Measurements from ENCODE around the gene SERINC2.
A peak's percentile ranks its signal among the peaks of the same experiment; 100 is the strongest.

SERINC2 gene

GRCh38 chr1:31412732-31413404 lies at the start of gene SERINC2:
SERINC2 (plus strand) TSS chr1:31413213; CDS start chr1:31413266, 53 bp downstream.
- DNase-seq (ENCODE audit: low read depth in 2 of 3, low spot score in 2 of 3): no peak

- DNase-seq (ENCODE audit: low read depth in 2 of 3, low spot score in 2 of 3): no peak
These were observed 48.3 kb upstream of the SERINC2 start for GRCh38 chr1:31364561-31365250.

- no peak for DNase-seq (ENCODE audit: low read depth in 2 of 3, low spot score in 2 of 3)
These were observed 46.2 kb upstream of the SERINC2 start for GRCh38 chr1:31366796-31367195.

DNA sequence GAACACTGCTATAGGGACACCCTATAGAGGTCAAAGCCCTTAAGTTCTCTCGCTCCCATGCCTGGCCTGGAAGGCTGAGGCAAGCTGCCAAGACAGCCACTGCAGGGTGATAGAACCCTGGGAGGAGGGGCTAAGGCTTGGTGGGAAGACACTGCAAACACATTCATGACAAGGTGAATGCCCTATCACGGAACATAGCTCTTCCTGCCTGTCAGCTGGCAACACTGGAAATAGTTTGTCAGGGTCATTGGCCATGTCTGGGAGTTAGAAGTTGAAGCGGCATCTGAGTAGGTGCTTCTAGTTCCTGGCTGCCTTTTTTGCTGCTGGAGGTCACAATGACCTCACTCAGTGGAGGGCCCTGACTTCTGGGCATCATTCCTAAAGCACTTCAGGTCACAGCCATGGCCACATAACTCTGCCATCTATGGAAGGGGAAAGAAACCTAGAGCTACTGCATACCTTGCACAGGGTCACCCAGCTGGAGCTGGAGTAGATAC lies 44.4 kb upstream of the SERINC2 start:
- DNase-seq (ENCODE audit: low read depth in 2 of 3, low spot score in 2 of 3): no peak

DNA sequence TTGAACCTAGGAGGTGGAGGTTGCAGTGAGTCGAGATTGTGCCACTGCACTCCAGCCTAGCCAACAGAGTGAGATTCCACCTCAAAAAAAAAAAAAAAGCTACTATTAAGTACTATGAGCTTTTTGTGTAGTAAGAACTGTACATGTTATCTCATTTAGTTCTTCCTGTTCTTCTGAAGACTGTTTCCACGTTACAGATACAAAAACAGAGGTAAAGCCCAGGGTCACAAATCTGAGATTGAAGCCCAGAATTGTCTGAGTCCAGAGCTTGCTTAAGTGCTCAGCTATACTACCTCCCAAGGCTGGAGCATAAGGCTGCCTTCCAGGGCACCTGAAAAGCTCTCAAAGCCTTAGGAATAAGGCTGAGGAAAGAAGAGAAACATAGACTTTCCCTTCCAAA lies 43.0 kb upstream of the SERINC2 start:
- no peak for DNase-seq (ENCODE audit: low read depth in 2 of 3, low spot score in 2 of 3)

GRCh38 chr1:31370565-31370964 lies 42.4 kb upstream of the SERINC2 start:
- no peak for DNase-seq (ENCODE audit: low read depth in 2 of 3, low spot score in 2 of 3)

- DNase-seq (ENCODE audit: low read depth in 2 of 3, low spot score in 2 of 3): no peak
These were observed 41.7 kb upstream of the SERINC2 start for GRCh38 chr1:31371121-31371959.

GRCh38 chr1:31372051-31372450 lies 41.0 kb upstream of the SERINC2 start:
- no peak for DNase-seq (ENCODE audit: low read depth in 2 of 3, low spot score in 2 of 3)

GRCh38 chr1:31372751-31373055 lies 40.3 kb upstream of the SERINC2 start:
- no peak for DNase-seq (ENCODE audit: low read depth in 2 of 3, low spot score in 2 of 3)

- DNase-seq (ENCODE audit: low read depth in 2 of 3, low spot score in 2 of 3): peak in 2 of 3 experiments; percentile 4 to 13
These were observed 39.7 kb upstream of the SERINC2 start, which contains the start of gene FABP3 for GRCh38 chr1:31373056-31373896. FABP3 (minus strand) TSS chr1:31373076; CDS start chr1:31373014, 62 bp downstream.

DNA sequence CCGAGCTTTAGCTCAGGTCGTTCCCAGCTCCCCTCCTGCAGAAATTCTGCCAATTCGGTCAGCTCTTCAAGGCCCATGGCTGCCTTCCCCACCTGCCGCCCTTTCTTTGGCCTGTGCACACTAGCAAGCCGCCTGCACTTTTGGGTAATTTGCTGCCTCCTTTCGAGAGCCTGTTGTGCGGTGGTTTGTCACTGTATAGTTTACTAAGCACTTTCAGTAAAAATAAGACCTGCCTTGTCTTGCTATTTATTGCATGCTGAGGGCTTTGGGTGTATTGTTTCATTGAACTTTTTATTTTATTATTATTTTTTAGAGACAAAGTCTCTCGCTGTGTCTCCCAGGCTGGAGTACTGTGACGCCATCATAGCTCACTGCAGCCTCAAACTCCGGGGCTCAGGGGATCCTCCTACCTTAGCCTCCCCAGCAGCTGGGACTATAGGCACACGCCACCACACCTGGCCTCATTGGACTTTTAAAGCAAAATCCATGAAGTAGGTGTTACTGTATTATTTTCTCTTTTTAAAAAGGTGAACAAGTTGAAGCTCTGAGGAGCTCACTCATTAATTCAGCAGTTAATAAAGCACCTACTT lies 39.0 kb upstream of the SERINC2 start:
- DNase-seq (ENCODE audit: low read depth in 2 of 3, low spot score in 2 of 3): no peak

DNA sequence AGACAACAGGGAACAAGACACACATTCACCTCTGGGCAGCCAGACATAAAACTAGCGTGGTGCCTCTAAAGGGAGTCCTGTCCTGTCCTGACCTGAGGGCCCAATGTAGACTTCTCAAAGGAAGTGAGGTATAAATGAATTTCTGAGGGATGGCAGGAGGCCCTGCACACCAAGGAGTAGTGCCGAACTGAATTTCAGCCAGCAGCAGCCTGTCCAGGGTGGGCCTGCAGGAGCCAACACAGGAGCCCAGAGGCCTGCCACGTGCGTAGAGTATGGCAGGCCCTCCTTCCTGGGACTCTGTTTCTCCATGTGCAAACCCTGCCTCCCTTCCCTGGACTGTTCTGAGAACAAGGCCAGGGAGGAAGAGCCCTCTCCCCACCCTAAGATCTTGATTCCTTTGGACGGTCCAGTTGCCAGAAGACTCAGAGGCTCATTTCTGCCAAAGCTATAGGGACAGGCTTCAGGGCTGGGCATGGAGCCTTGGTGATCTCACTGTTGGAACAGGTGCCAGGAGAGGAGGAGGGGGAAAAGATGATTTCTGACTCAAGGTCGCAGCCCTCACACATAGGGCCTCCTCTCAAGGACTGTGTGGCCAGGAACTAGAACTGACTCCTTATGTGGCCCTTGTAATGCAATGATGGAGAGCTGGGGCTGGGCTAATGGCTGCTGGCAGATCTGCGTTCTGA lies 38.4 kb upstream of the SERINC2 start:
- no peak for DNase-seq (ENCODE audit: low read depth in 2 of 3, low spot score in 2 of 3)

DNA sequence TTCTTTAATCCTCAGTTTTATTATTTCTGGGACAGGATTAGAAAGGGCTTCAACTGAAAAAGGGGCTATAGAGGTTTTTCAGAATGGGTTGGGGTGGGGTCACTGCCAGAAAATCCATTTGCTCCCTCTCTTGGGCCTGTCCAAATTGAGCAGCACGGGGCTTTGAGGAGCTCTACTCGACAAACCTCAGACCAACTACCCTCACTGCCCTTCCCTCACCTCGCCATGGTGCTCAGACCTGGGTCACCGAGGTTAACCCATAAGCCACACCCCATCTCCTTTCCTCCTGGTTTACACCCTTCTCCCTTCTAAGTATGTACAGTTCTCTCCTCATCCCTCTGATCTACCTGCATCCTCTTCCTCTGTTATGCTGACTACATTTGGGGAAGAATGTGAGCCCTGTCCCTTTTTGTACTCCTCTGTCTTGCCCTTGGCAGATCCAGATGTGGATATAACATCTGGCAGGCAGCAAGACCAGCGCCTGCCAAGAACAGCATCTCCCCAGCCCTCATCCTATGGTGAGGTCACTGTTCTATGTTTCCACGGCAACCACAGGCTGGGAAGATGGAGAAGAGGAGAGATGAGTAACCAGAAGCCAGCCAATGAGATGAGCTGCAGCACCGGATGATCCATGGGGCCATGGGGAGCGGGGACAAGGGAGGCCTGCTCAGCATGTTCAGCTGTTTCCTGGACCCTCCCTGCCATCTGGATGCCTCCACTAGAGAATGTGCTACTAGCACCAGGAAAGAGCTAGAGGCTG lies 36.5 kb upstream of the SERINC2 start:
- no peak for DNase-seq (ENCODE audit: low read depth in 2 of 3, low spot score in 2 of 3)

DNA sequence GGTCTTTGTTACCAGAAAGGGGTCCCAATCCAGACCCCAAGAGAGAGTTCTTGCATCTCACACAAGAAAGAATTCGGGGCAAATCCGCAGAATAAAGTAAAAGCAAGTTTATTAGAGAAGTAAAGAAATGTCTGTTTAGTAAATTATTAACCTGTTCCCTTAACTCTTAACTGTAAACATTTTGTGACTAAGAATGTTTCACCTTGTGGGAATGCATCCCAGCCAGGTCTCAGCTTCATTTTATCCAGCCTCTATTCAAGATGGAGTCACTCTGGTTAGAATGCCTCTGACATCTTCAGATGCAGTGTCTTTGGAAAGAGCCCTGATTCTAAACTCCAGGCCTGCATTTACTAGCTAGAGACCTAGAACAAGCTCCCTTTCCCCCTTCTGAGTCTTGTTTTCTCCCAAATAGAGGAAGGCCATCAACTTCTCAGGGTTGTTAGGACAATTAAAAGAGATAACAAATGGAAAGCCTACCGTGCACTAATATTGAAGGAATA lies 35.6 kb upstream of the SERINC2 start:
- no peak for DNase-seq (ENCODE audit: low read depth in 2 of 3, low spot score in 2 of 3)

DNA sequence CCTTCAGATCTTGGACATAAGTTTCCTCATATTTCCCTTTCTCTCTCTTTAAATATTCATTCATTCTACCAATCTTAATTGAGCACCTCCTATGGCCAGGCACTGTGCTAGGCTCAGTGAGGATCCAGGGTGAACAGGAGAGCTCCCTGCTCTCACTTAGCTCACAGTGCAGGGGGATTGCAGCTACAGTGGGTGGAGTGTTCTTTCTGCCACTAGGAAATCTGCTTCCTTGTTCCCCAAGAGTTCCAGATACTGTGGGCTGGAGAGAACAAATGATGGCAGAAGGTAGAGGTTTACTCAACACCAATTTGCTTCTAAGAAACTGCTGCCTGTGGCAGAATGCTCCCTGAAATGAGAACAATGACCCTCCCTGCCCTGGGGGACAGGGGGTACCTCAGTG lies 35.0 kb upstream of the SERINC2 start:
- DNase-seq (ENCODE audit: low read depth in 2 of 3, low spot score in 2 of 3): no peak

DNA sequence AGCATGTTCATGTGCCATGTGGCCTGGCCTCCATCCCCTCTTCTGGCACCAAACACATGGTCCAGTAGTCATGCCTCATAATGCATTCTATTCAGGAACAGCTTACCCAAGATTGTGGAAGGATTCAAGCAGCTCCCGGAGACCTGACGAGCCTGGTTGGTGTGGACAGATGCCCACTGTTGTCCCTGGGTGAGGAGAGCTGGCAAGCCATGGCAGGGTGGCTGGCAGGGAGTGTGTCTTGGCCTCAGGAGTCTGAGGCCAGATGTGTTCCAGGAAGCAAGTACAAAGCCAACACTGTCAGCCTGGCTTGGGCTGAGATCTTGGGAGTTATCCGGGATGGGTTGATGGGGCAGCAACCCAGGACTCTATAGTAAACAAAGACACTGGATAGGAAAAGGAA lies 32.8 kb upstream of the SERINC2 start:
- no peak for DNase-seq (ENCODE audit: low read depth in 2 of 3, low spot score in 2 of 3)

DNA sequence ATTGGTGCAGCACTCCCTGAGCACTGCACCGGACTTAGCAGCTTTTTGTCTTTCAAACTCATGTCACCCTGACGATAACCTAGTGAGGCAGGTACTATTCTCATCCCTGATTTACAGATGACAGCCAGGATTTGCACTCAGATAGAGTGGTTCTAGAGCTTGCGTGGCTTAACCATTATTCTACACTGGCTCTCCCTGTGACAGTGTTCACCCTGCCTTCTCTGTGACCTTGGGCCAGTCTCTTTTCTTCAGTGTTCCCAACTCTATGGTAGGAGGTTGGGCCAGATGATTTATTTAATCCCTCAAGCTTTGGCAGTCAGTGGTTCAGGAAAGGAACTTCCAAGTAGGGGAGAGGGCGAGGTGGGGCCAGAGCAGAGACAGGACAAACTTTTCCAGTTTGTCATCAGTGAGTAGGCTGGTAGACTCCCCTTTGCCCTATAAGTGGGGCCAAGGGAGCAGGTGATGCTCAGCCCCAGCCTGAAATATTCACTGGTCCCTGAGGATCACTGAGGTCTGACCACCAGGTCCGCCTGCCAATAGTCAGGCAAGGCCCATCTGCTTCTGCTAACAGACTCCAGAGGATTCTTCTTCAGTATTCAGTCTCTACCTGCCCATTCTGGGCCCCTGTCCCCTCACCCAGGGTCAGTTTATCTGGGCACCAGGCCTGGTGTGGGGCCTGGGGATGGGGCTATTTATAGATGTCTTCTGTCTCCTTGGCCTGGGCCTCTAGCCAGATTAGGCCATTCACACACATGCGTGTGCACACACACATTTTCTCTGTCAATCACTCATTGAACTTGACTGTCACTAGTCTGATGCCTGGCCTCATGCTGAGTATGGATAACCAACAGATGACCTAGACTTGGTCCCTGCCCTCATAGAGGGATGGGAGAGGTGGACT lies 31.4 kb upstream of the SERINC2 start:
- DNase-seq (ENCODE audit: low read depth in 2 of 3, low spot score in 2 of 3): no peak

DNA sequence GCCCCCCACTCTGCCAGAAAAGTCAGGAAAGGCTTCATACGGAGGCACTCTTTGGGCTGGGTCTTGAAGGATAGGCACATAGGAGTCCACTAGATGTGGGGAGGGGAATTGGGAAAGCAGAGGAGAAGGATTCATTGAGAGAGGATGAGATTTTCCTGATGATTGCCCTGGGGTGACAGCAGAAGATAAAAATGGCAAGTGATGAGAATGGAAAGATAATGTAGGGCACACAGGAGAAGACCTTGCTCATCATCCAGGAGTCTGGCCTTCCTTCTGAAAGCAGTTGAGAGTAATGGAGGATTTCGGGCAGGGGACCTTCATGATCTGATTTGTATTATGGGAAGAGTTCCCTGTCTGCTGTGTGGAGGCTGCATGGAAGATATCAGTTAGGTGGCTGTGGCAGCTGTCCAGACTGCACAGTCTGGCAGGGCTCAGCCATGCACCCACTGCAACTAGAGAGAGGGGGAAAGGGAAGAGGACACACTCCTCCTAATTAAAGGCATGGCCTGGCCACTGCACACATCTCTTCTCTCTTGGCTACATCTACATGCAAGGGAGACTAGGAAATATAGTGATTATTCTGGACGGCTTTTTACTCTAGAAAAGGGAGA lies 30.5 kb upstream of the SERINC2 start:
- no peak for DNase-seq (ENCODE audit: low read depth in 2 of 3, low spot score in 2 of 3)
